ENCODE results near the gene SPESP1. TPM values are rescaled to one million over a fixed set of nuclear protein-coding genes. Genes with fewer than 3 reads are reported as not detected.

Gene SPESP1
- total RNA-seq, 5 donors from 2014 or later (not counting 1 experiment from before 2014, with no cell fraction given), result 0.33 to 0.64 TPM; not detected in 3

- H3K9me3 ChIP-seq, result no peaks in the 10 kb centered on the region
- peaks cover 19 to 24% of the 10 kb centered on the region in 2 donors for H3K27me3 Mint-ChIP-seq
- no peak overlapping the region for H3K4me3 ChIP-seq (ENCODE audit: control insufficient read depth in 1 of 2, extremely low read depth in 1 of 2, low read length in 1 of 2)
- H3K27me3 ChIP-seq (replicated peaks in 1 of 2; ENCODE audit: control insufficient read depth in 2 of 2, extremely low read depth in 1 of 2, insufficient read depth in 2 of 2, low read length in 1 of 2), result peaks cover 0 to 8% of the 10 kb centered on the region in 2 experiments
- ChIA-PET CTCF (interaction anchor here in 1 of 2 donors (0.6 kb wide), 1 partner anchor 603 kb away, joined by 3 read pairs; no protein-coding TSS in a partner anchor), POLR2A (no interaction called here)
- H3K4me1 ChIP-seq (ENCODE audit: control insufficient read depth in 1 of 2, extremely low read depth in 1 of 2, insufficient read depth in 2 of 2, low read length in 2 of 2), result no peaks in the 10 kb centered on the region
- H3K36me3 Mint-ChIP-seq, result no peaks in the 10 kb centered on the region
- ATAC-seq (replicated peaks in 1 of 4), result no peak
- no peak overlapping the region for H3K27ac Mint-ChIP-seq
- no peak for DNase-seq
- no peak overlapping the region for H3K27ac ChIP-seq (ENCODE audit: low read length)
- no peaks in the 10 kb centered on the region for H3K36me3 ChIP-seq (ENCODE audit: control insufficient read depth in 2 of 2, extremely low read depth in 1 of 2, insufficient read depth in 1 of 2, low read length in 1 of 2)
- H3K4me3 Mint-ChIP-seq, result no peak overlapping the region
- no peaks in the 10 kb centered on the region for H3K4me1 Mint-ChIP-seq
- H3K9me3 Mint-ChIP-seq, result peaks cover 0 to 5% (median 0%) of the 10 kb centered on the region in 3 donors
- no CpG with 5 or more reads among the region's 2 CpGs for WGBS (ENCODE audit: insufficient coverage)
These were observed 19.5 kb upstream of the SPESP1 start for GRCh38 chr15:68910816-68911215.

GRCh38 chr15:68921926-68922325 lies 8.4 kb upstream of the SPESP1 start:
- H3K4me1 Mint-ChIP-seq, result peaks cover 0 to 5% (median 0%) of the 10 kb centered on the region in 3 donors
- DNase-seq (no peak), ATAC-seq (replicated peaks in 1 of 4) (no peak)
- H3K9me3 Mint-ChIP-seq, result no peaks in the 10 kb centered on the region
- Histone ChIP-seq H3K27ac (ENCODE audit: low read length) (no peak overlapping the region), H3K4me3 (ENCODE audit: control insufficient read depth in 1 of 2, extremely low read depth in 1 of 2, low read length in 1 of 2) (no peak overlapping the region), H3K36me3 (ENCODE audit: control insufficient read depth in 2 of 2, extremely low read depth in 1 of 2, insufficient read depth in 1 of 2, low read length in 1 of 2) (no peaks in the 10 kb centered on the region), H3K4me1 (ENCODE audit: control insufficient read depth in 1 of 2, extremely low read depth in 1 of 2, insufficient read depth in 2 of 2, low read length in 2 of 2) (no peaks in the 10 kb centered on the region), H3K27me3 (replicated peaks in 1 of 2; ENCODE audit: control insufficient read depth in 2 of 2, extremely low read depth in 1 of 2, insufficient read depth in 2 of 2, low read length in 1 of 2) (no peaks in the 10 kb centered on the region), H3K9me3 (no peaks in the 10 kb centered on the region)
- peaks cover 5 to 25% of the 10 kb centered on the region in 2 donors for H3K27me3 Mint-ChIP-seq
- no peak overlapping the region for H3K27ac Mint-ChIP-seq
- H3K36me3 Mint-ChIP-seq, result no peaks in the 10 kb centered on the region
- ChIA-PET POLR2A (no interaction called here), CTCF (no interaction called here)
- H3K4me3 Mint-ChIP-seq, result no peak overlapping the region
- 0% methylated on average over 1 of the region's 1 CpG for WGBS (ENCODE audit: insufficient coverage)

- CTCF ChIA-PET, result interaction anchor here (0.6 to 0.8 kb wide), 5 partner anchors 60 to 728 kb away, joined by 3 read pairs; no protein-coding TSS in a partner anchor
- Mint-ChIP-seq H3K4me1 (peaks cover 0 to 5% (median 0%) of the 10 kb centered on the region in 3 donors), H3K36me3 (no peaks in the 10 kb centered on the region), H3K27ac (no peak overlapping the region), H3K9me3 (no peaks in the 10 kb centered on the region), H3K27me3 (peaks cover 11 to 25% of the 10 kb centered on the region in 2 donors), H3K4me3 (no peak overlapping the region)
- Histone ChIP-seq H3K9me3 (no peaks in the 10 kb centered on the region), H3K36me3 (ENCODE audit: control insufficient read depth in 2 of 2, extremely low read depth in 1 of 2, insufficient read depth in 1 of 2, low read length in 1 of 2) (no peaks in the 10 kb centered on the region), H3K4me1 (ENCODE audit: control insufficient read depth in 1 of 2, extremely low read depth in 1 of 2, insufficient read depth in 2 of 2, low read length in 2 of 2) (no peaks in the 10 kb centered on the region), H3K27ac (ENCODE audit: low read length) (no peak overlapping the region), H3K27me3 (replicated peaks in 1 of 2; ENCODE audit: control insufficient read depth in 2 of 2, extremely low read depth in 1 of 2, insufficient read depth in 2 of 2, low read length in 1 of 2) (peaks cover 0 to 3% of the 10 kb centered on the region in 2 experiments), H3K4me3 (ENCODE audit: control insufficient read depth in 1 of 2, extremely low read depth in 1 of 2, low read length in 1 of 2) (no peak overlapping the region)
- ATAC-seq (replicated peaks in 1 of 4), result peak in 3 of 4 experiments; percentile 56 to 74 (median 68)
- POLR2A ChIA-PET, result no interaction called here
- peak; percentile 15 to 68 (median 51) for DNase-seq
- WGBS (ENCODE audit: insufficient coverage), result no CpG with 5 or more reads among the region's 8 CpGs
These were observed 5.3 kb upstream of the SPESP1 start for GRCh38 chr15:68924866-68925560.

GRCh38 chr15:68933001-68933400 lies 2.7 kb downstream of the SPESP1 start:
- DNase-seq, result no peak
- Mint-ChIP-seq H3K36me3 (no peaks in the 10 kb centered on the region), H3K27me3 (peaks cover 10 to 18% of the 10 kb centered on the region in 2 donors), H3K4me3 (no peak overlapping the region), H3K9me3 (no peaks in the 10 kb centered on the region), H3K27ac (no peak overlapping the region), H3K4me1 (no peaks in the 10 kb centered on the region)
- ChIA-PET POLR2A (no interaction called here), CTCF (no interaction called here)
- Histone ChIP-seq H3K36me3 (ENCODE audit: control insufficient read depth in 2 of 2, extremely low read depth in 1 of 2, insufficient read depth in 1 of 2, low read length in 1 of 2) (no peaks in the 10 kb centered on the region), H3K4me1 (ENCODE audit: control insufficient read depth in 1 of 2, extremely low read depth in 1 of 2, insufficient read depth in 2 of 2, low read length in 2 of 2) (peaks cover 0 to 4% of the 10 kb centered on the region in 2 experiments), H3K27me3 (replicated peaks in 1 of 2; ENCODE audit: control insufficient read depth in 2 of 2, extremely low read depth in 1 of 2, insufficient read depth in 2 of 2, low read length in 1 of 2) (peaks cover 0 to 9% of the 10 kb centered on the region in 2 experiments), H3K9me3 (no peaks in the 10 kb centered on the region), H3K4me3 (ENCODE audit: control insufficient read depth in 1 of 2, extremely low read depth in 1 of 2, low read length in 1 of 2) (no peak overlapping the region), H3K27ac (ENCODE audit: low read length) (no peak overlapping the region)
- WGBS (ENCODE audit: insufficient coverage), result no CpG with 5 or more reads among the region's 6 CpGs
- no peak for ATAC-seq (replicated peaks in 1 of 4)

GRCh38 chr15:68934341-68934740 lies 4.0 kb downstream of the SPESP1 start:
- CTCF ChIA-PET, result interaction anchor here in 1 of 2 donors (0.6 kb wide), 1 partner anchor 188 kb away, joined by 3 read pairs; no protein-coding TSS in a partner anchor
- H3K27ac ChIP-seq (ENCODE audit: low read length), result no peak overlapping the region

GRCh38 chr15:68935400-68935937 lies 5.1 kb downstream of the SPESP1 start:
- no peak for DNase-seq
- Histone ChIP-seq H3K27ac (ENCODE audit: low read length) (no peak overlapping the region), H3K4me3 (ENCODE audit: control insufficient read depth in 1 of 2, extremely low read depth in 1 of 2, low read length in 1 of 2) (no peak overlapping the region), H3K9me3 (no peaks in the 10 kb centered on the region), H3K36me3 (ENCODE audit: control insufficient read depth in 2 of 2, extremely low read depth in 1 of 2, insufficient read depth in 1 of 2, low read length in 1 of 2) (no peaks in the 10 kb centered on the region), H3K27me3 (replicated peaks in 1 of 2; ENCODE audit: control insufficient read depth in 2 of 2, extremely low read depth in 1 of 2, insufficient read depth in 2 of 2, low read length in 1 of 2) (peaks cover 0 to 4% of the 10 kb centered on the region in 2 experiments), H3K4me1 (ENCODE audit: control insufficient read depth in 1 of 2, extremely low read depth in 1 of 2, insufficient read depth in 2 of 2, low read length in 2 of 2) (peaks cover 0 to 2% of the 10 kb centered on the region in 2 experiments)
- ChIA-PET CTCF (no interaction called here), POLR2A (no interaction called here)
- Mint-ChIP-seq H3K27ac (no peak overlapping the region), H3K4me1 (no peaks in the 10 kb centered on the region), H3K27me3 (peaks cover 10 to 17% of the 10 kb centered on the region in 2 donors), H3K4me3 (no peak overlapping the region), H3K36me3 (no peaks in the 10 kb centered on the region), H3K9me3 (no peaks in the 10 kb centered on the region)
- no CpG with 5 or more reads among the region's 2 CpGs for WGBS (ENCODE audit: insufficient coverage)
- no peak for ATAC-seq (replicated peaks in 1 of 4)

More at GRCh38 chr15:68934341-68934740, 4.0 kb downstream of the SPESP1 start:
- H3K9me3 ChIP-seq, result no peaks in the 10 kb centered on the region
- Mint-ChIP-seq H3K36me3 (no peaks in the 10 kb centered on the region), H3K27ac (no peak overlapping the region), H3K4me1 (no peaks in the 10 kb centered on the region), H3K4me3 (no peak overlapping the region), H3K27me3 (peaks cover 10 to 22% of the 10 kb centered on the region in 2 donors), H3K9me3 (no peaks in the 10 kb centered on the region)
- H3K27me3 ChIP-seq (replicated peaks in 1 of 2; ENCODE audit: control insufficient read depth in 2 of 2, extremely low read depth in 1 of 2, insufficient read depth in 2 of 2, low read length in 1 of 2), result peaks cover 0 to 9% of the 10 kb centered on the region in 2 experiments
- peaks cover 0 to 4% of the 10 kb centered on the region in 2 experiments for H3K4me1 ChIP-seq (ENCODE audit: control insufficient read depth in 1 of 2, extremely low read depth in 1 of 2, insufficient read depth in 2 of 2, low read length in 2 of 2)
- POLR2A ChIA-PET, result no interaction called here
- H3K4me3 ChIP-seq (ENCODE audit: control insufficient read depth in 1 of 2, extremely low read depth in 1 of 2, low read length in 1 of 2), result no peak overlapping the region
- no peaks in the 10 kb centered on the region for H3K36me3 ChIP-seq (ENCODE audit: control insufficient read depth in 2 of 2, extremely low read depth in 1 of 2, insufficient read depth in 1 of 2, low read length in 1 of 2)
- DNase-seq (no peak), ATAC-seq (replicated peaks in 1 of 4) (no peak)

Data from T-cell (primary cell).